Esophagus squamous epithelium (tissue), 4 donors: ENCODE data around the gene CTNS.

ENCODE experiments used
- CTCF ChIP-seq, 6 experiments: fragments of 450-650 bp in 4 of 6; fragments of 200-600 bp in 2 of 6; sonication (generic) in 2 of 6; IDR thresholded peaks; one replicate each; pipeline ENCODE4 v1.5.1; 2016 to 2019; ENCODE audit warnings: antibody characterized with exemption in 6 of 6, mild to moderate bottlenecking in 4 of 6, moderate library complexity in 4 of 6
- POLR2A ChIP-seq, 4 donors: fragments of 450-650 bp; IDR thresholded peaks; one replicate each; pipeline ENCODE4 v1.6.1; 2017; ENCODE audit warnings: antibody characterized with exemption in 4 of 4, mild to moderate bottlenecking in 4 of 4, moderate library complexity in 3 of 4

GRCh38 chr17:3692346-3692745 lies 55.8 kb downstream of the CTNS start:
- TF ChIP-seq CTCF (IDR thresholded peaks at IDR 0.05): no peak
- TF ChIP-seq POLR2A (IDR thresholded peaks at IDR 0.05): no peak
